Cardiac muscle cell (in vitro differentiated cells and primary cell): Measurements from ENCODE around the gene CNTNAP4. TPM values are rescaled to one million over a fixed set of nuclear protein-coding genes. Genes with fewer than 3 reads are reported as not detected.

Experiments
- DNase-seq, 2 donors: peaks; one replicate each; pipeline versions ENCODE4 v3.0.0 to v3.0.0-alpha.2; 2010 to 2017; ENCODE audit warnings: low read depth in 1 of 2, low spot score in 1 of 2
- H3K27ac ChIP-seq: fragments of 200-600 bp; sonication (generic); 2 replicates; pipeline ENCODE4 v1.5.1; 2016
- H3K27me3 ChIP-seq: fragments of 200-600 bp; sonication (generic); 2 replicates; pipeline ENCODE4 v1.6.0; 2016; ENCODE audit warnings: control low read depth
- H3K36me3 ChIP-seq: fragments of 200-600 bp; sonication (generic); 2 replicates; pipeline ENCODE4 v1.5.1; 2016; ENCODE audit warnings: control low read depth
- H3K4me1 ChIP-seq: fragments of 200-600 bp; sonication (generic); 2 replicates; pipeline ENCODE4 v1.8.1; 2017; ENCODE audit warnings: low read depth, mild to moderate bottlenecking, mixed run types
- H3K4me3 ChIP-seq: fragments of 200-600 bp; sonication (generic); 2 replicates; pipeline ENCODE4 v1.5.1; 2016; ENCODE audit warnings: mild to moderate bottlenecking
- H3K9me3 ChIP-seq: fragments of 200-600 bp; sonication (generic); 2 replicates; pipeline ENCODE4 v1.5.1; 2017; ENCODE audit warnings: low read depth, mild to moderate bottlenecking, control low read depth
- CTCF ChIP-seq: IDR thresholded peaks from 2 replicates; pipeline ENCODE4 v1.5.1; 2012; ENCODE audit warnings: low read depth, mild to moderate bottlenecking, low read length
- polyA plus RNA-seq: library from polyadenylated mRNA; unstranded; fragments of >200 nt; fragmentation: Nextera tagmentation; extraction: Ambion mirVana; gene quantifications from 2 replicates; pipeline ENCODE4 v1.2.1, GENCODE V29; 2016
- total RNA-seq: library from RNA; depleted of rRNA; stranded (reverse); fragments of >200 nt; gene quantifications from 2 replicates; pipeline ENCODE4 v1.2.3, GENCODE V29; 2016

The CNTNAP4 gene
- total and polyA plus RNA-seq, 2 experiments from 2014 or later: 1.1 TPM; not detected in 1

GRCh38 chr16:76387994-76388393 lies 110.8 kb downstream of the CNTNAP4 start:
- Histone ChIP-seq H3K27me3 (no peaks in the 10 kb centered on the region), H3K9me3 (no peaks in the 10 kb centered on the region), H3K4me3 (no peak overlapping the region), H3K27ac (no peak overlapping the region), H3K36me3 (no peaks in the 10 kb centered on the region), H3K4me1 (peaks cover 4% of the 10 kb centered on the region)
- no peak for TF ChIP-seq CTCF
- DNase-seq: no peak

- Histone ChIP-seq H3K27ac (no peak overlapping the region), H3K36me3 (no peaks in the 10 kb centered on the region), H3K4me1 (peaks cover 4% of the 10 kb centered on the region), H3K27me3 (no peaks in the 10 kb centered on the region), H3K4me3 (no peak overlapping the region), H3K9me3 (no peaks in the 10 kb centered on the region)
- TF ChIP-seq CTCF: no peak
- no peak for DNase-seq
Observed at GRCh38 chr16:76389126-76389525, 111.9 kb downstream of the CNTNAP4 start.

GRCh38 chr16:76390476-76390875 lies 113.3 kb downstream of the CNTNAP4 start:
- Histone ChIP-seq H3K9me3 (no peaks in the 10 kb centered on the region), H3K4me3 (no peak overlapping the region), H3K36me3 (no peaks in the 10 kb centered on the region), H3K27me3 (no peaks in the 10 kb centered on the region), H3K4me1 (peaks cover 4% of the 10 kb centered on the region), H3K27ac (no peak overlapping the region)
- DNase-seq: no peak
- no peak for TF ChIP-seq CTCF

GRCh38 chr16:76396977-76397376 lies 119.8 kb downstream of the CNTNAP4 start:
- no peaks in the 10 kb centered on the region for H3K36me3 ChIP-seq
- no peak for DNase-seq
- no peaks in the 10 kb centered on the region for H3K9me3 ChIP-seq
- H3K4me1 ChIP-seq: no peaks in the 10 kb centered on the region
- H3K4me3 ChIP-seq: no peak overlapping the region
- no peak overlapping the region for H3K27ac ChIP-seq
- no peak for TF ChIP-seq CTCF
- no peaks in the 10 kb centered on the region for H3K27me3 ChIP-seq

- TF ChIP-seq CTCF: no peak
- DNase-seq: no peak
- Histone ChIP-seq H3K27me3 (no peaks in the 10 kb centered on the region), H3K4me3 (no peak overlapping the region), H3K27ac (no peak overlapping the region), H3K9me3 (no peaks in the 10 kb centered on the region), H3K36me3 (no peaks in the 10 kb centered on the region), H3K4me1 (no peaks in the 10 kb centered on the region)
Observed at GRCh38 chr16:76409706-76410105, 132.5 kb downstream of the CNTNAP4 start.

GRCh38 chr16:76421571-76421970 lies 144.4 kb downstream of the CNTNAP4 start:
- Histone ChIP-seq H3K36me3 (no peaks in the 10 kb centered on the region), H3K4me3 (no peak overlapping the region), H3K27me3 (no peaks in the 10 kb centered on the region), H3K9me3 (no peaks in the 10 kb centered on the region), H3K4me1 (no peaks in the 10 kb centered on the region), H3K27ac (no peak overlapping the region)
- TF ChIP-seq CTCF: no peak
- no peak for DNase-seq
